NCI-H226 (cell line): ENCODE data around the gene AMDHD2.
"Not testable (repeated sequence)": the region's sequence is repeated elsewhere in the genome, so short reads cannot be mapped to it uniquely, and the experiment has no call there.

Experiments
- DNase-seq: peaks from one replicate; pipeline ENCODE4 v3.0.0-alpha.2; 2015

AMDHD2 gene

GRCh38 chr16:2520097-2520783 is at the start of gene AMDHD2:
Gene AMDHD2 (plus strand): TSS chr16:2520371. CDS start chr16:2520459, 88 bp downstream.
- DNase-seq: peak; percentile 81

DNA sequence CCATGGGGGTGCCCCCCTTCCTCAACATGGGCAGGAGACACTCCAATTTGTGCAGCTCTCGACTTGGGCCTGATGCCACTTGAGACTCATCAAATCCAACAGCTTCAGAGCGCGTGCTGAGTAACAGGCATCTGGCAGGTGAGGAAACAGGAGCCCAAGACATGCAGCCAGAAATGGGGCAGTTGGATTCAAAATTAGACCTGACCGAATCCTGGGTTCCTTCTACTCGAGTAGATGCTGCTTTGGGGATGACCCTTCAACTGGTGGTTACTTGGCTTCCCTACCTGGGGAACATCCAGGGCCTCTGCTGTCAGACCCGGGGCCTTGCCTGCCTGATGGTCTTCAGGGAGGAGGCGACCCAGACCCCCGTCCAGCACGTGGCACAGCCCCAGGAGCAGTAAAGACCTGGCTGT is 49.6 kb upstream of the AMDHD2 start:
- no peak for DNase-seq

DNA sequence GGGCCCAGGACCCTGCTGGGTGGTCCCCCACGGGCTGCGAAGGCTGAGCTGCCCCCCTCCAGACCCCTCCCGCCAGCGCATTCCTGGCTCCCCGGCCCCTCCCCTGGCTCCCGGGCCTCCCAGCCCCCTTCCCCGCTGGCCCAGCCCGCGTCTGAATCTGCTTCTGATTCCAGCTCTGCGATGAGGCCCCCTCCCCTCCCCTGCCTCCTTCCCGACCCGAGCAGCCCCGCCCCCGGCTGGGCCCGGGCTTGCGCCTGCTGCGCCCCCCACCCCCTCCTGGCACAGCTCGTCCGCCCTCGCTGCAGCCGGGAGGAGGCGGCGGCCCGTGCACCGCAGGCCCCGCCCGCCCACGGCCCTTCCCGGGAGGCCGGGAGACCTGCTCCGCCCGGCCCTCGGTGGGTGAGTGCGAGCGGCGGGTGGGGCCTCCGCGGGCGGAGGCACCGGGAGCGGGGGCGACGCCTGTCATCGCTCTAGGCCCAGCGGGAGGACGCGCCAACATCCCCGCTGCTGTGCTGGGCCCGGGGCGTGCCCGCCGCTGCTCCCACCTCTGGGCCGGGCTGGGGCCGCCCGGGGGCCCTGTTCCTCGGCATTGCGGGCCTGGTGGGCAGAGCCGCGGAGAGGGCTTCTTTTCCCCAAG is 49.0 kb upstream of the AMDHD2 start, which contains the start of gene NTN3:
NTN3 (plus strand) TSS at position 282 of the 637 bp plus-strand sequence. CDS start 405 bp downstream, outside the sequence.
- DNase-seq: no peak

GRCh38 chr16:2471653-2472487 is 48.3 kb upstream of the AMDHD2 start:
- no peak for DNase-seq

- no peak for DNase-seq
Observed at GRCh38 chr16:2472488-2472864, 47.7 kb upstream of the AMDHD2 start.

DNA sequence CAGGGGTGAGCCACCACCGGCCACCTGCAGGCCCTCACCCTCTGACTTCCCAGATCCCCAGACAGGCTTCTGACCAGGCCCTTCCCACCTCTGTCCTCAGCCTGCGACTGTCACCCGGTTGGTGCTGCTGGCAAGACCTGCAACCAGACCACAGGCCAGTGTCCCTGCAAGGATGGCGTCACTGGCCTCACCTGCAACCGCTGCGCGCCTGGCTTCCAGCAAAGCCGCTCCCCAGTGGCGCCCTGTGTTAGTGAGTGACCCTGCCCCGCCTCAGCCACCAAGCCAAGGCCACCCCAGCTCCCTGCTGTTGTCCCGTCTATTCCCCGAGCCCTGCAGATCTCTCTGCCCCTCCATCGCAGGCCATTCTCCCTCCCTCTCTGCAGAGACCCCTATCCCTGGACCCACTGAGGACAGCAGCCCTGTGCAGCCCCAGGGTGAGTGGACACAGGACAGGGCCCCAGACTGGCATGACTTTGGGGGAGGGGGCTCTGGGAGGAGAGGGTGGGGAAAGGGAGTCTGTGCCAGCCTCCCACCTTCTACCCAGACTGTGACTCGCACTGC is 47.2 kb upstream of the AMDHD2 start:
- DNase-seq: no peak

DNA sequence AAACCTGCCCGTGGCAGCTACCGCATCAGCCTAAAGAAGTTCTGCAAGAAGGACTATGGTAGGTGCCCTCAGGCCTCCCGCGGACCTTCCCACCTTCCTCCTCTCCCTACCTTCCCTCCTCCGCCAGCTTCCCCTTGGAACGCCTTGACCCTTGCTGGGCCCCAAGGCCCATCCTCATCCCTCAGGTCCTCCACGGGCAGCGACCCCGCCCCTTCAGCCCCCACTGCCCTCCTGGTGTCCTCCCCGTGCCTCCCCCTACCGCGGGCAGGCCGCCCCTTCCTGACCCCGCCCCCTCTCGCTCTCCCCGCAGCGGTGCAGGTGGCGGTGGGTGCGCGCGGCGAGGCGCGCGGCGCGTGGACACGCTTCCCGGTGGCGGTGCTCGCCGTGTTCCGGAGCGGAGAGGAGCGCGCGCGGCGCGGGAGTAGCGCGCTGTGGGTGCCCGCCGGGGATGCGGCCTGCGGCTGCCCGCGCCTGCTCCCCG is 46.7 kb upstream of the AMDHD2 start:
- peak; percentile 42 for DNase-seq

DNA sequence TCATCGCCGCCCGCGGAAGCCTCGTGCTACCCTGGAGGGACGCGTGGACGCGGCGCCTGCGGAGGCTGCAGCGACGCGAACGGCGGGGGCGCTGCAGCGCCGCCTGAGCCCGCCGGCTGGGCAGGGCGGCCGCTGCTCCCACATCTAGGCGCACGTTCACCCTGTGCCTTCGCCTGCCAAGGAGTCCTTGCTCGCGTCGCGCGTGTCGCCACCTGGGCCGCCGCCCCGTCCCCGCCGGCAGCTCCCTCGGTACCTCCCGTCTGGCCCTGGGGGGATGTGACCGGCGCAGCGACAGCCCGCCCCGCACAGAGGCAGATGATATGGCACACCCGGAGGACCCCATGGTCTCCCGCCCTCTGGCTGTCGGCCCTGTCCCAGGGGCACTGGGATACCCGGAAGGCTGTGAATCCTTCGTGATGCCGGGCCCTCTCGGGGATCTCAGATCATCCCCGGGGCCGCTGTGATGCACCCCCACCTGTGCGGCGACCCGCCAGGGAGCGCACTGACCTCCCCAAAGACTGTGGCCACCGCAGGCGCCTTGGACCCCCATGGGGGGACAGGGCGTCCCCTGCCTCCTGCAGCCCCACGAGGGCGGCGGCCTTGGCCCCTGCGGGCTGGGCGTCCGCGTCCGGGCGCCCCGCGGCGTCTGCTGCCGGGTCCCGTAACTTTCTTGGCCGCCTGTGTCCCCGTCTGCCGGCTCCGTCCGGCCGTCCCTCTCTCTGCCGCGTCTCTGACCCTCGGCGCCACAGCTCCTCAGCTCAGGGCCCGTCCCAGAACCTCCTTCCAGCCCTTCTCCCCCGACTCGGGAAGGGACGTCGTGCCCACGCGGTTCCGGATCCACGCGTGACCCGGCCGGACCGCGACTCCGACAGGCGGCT is 45.9 kb upstream of the AMDHD2 start:
- peak; percentile 46 for DNase-seq

DNA sequence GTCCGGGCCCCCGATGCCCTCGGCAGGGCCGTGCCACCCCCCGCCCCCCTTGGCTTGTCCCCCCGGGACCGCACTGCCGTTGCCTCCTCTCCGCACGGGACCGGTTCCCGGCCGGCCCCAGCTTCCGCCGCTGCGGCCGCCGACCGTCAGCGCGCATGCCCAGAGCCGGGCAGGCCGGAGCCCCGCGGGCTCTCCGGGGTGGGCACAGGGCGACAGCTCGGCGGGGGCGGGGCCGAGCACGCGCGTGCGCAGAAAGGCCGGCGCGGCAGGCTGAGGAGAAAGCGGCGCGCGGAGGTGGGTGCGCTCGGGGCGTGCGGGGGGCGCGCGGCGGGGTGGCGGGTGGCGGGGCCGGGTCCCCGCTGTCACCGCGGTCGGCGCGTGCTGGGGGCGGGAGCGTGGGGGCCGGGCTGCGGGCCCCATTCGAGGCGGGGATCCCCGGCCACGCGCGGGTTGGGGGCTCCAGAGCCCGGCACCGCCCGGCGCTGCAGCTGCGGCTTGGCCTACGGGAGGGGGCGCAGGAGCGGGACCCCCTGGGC is 45.2 kb upstream of the AMDHD2 start, which contains the start of gene TBC1D24:
TBC1D24 (plus strand) TSS at position 251 of the 536 bp plus-strand sequence. CDS start 21,022 bp downstream, outside the sequence.
- DNase-seq: peak; percentile 76

DNA sequence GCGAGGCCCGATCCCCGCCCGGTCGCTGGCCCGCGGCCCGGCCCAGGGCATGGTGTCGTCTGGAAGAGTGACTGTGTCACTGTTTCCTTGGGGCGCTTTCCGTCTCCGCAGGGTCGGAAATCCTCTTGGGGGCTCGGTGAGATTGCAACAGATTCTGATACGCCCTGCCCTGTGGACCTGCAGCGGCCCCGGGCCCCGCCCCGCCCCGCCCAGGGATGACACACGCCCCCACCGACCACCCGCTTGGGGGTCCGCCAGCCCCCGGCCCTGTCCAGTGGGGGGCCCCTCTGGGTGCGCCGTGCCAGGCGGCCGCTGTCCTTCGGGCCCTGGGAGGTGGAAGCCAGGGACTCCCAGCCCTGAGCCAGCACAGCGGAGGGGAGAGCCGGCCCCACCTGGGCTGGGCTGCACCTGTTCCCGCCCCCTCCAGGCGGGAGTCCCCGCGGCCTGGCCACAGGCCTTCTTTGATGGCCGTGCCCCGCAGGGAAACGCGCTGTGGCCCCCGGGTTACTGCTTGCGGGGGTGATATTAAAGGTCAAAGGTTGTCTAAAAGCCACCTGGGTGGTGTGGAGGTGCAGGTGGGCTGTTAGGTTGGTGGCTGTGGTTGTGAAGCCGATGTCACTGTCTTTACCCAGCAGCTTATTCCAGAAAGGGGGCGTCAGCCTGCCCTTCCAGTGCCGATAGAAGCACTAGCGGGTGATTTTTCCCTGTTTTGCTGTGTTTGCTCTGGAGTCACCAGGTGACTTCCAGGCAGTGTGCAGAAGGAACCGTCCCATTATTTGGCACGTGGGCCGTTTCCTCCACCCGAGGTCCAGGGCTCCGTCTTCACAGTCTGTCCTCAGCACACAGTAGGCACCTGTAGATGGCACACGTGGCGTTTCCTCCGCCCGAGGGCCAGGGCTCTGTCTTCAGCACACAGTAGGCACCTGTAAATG is 44.5 kb upstream of the AMDHD2 start:
- no peak for DNase-seq

DNA sequence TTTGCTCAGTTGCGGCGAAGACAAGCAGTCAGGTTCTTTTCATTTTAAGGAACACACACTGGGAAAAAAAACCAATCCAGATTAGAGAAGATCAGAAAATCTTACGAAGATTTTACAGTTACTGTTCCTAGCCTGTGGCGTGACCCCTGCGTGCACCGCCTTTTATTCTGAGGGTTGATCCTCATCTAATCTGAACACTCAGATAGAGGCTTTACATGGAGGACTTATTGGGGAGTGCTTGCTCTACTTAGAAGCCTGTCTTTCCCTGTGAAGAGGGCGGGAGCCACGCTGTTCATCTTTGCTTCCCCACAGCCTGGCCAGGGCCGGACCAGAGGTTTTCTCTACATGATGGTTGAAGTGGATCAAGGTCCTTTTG is 43.8 kb upstream of the AMDHD2 start:
- DNase-seq: no peak

DNA sequence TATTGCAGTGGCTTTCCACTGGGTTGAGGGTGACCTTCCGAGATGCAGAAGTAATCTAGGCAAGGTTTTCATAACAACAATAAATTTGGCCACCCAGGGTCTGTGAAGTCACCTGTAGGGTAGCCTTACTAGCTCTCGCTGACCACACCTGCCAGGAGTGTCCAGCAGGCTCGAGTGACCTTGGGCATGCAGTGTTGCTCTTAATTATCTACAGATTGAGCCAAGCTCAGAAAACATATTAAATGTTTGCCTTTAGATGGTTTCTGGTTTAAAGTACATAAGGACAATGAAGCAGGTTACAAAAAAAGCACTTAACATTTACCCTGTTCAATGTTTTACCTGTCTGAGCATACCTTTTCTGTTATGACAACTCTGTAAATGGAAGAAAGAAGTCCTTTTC is 43.4 kb upstream of the AMDHD2 start:
- DNase-seq: no peak

DNA sequence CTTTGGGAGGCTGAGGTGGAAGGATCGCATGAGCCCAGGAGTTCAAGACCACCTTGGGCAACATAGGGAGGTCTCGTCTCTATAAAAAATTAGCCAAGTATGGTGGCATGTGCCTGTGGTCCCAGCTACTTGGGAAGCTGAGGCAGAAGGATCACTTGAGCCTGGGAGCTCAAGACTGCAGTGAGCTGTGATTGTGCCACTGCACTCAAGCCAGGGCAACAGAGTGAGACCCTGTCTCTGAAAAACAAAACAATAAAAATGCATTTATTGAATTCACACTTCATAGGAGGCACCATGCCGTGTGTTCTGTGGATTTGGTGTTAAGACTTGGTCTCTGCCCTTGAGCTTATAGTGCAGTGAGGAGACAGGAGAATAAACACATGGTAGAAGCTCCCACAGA is 42.8 kb upstream of the AMDHD2 start:
- DNase-seq: no peak

DNA sequence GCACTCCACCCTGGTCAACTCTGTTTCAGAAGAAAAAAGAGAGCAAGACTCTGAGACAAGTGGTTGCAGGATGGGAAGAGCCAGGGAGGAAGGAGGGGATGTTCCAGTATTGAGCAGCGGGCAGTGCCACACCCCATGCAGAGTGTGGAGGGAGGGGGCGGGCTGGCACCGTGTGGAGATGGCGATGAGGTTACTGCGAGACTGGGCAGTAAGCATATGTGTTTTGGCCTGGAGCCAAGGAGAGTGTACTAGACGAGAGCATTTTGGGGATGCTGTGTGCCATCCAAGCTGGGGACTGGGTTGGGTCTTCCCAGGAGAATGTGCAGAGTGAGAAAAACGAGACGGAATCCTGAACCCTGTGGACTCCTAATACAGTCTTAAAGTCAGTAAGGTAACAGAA is 41.9 kb upstream of the AMDHD2 start:
- DNase-seq: no peak

GRCh38 chr16:2479996-2480395 is 40.2 kb upstream of the AMDHD2 start:
- DNase-seq: not testable (repeated sequence)

DNA sequence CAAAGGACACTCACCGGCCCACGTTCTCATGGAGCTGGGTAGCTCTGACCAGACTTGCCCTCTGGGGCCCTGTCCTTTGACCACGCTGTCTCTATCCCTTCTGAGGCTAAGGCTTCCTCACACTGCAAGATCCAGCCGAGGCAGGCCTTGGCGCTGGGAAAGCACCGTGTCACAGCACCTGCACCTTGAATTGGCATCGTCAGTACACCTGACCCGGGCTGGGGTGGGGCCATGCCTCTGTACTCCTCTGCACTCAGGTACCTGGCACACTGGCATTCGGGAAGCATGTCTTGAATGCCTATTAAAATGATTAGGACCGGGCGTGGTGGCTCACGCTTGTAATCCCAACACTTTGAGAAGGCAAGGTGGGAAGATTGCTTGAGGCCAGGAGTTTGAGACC is 39.2 kb upstream of the AMDHD2 start:
- DNase-seq: no peak

- no peak for DNase-seq
Observed at GRCh38 chr16:2481676-2482075, 38.5 kb upstream of the AMDHD2 start.

DNA sequence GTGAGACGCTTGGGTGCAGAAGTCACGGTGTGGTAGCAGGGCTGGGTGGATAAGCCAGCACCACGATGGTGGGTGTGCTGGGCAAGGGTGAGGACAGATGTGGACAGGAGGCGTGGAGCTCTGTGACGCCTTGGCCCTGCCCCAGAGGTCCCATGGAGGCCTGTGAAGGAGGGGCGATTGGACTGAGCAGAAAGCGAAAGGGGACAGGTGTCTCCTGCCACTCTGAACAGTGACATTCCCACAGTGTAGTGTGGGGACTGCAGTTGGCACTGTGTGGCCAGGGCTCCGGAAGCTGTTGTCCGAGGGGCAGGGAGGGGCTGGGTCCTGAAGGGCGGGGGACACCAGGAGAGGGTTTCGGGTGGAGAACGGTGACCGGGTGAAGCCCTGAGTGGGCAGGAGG is 37.9 kb upstream of the AMDHD2 start:
- no peak for DNase-seq

- no peak for DNase-seq
Observed at GRCh38 chr16:2482708-2483534, 37.2 kb upstream of the AMDHD2 start.
